MM.1S (cell line): Measurements from ENCODE around the gene KCNMA1.

ENCODE experiments used
- DNase-seq: peaks from one replicate; pipeline ENCODE4 v3.0.0-alpha.2; 2015
- H2AFZ ChIP-seq: fragments of 300-600 bp; sonication (generic); 2 replicates; pipeline ENCODE4 v1.6.0; 2016; ENCODE audit warnings: antibody characterized with exemption, low read length
- H3F3A ChIP-seq: fragments of 300-600 bp; sonication (generic); 2 replicates; pipeline ENCODE4 v1.6.1; 2016; ENCODE audit warnings: mild to moderate bottlenecking, antibody characterized with exemption, low read length, moderate library complexity, mixed read lengths; ENCODE audit not compliant: insufficient read depth
- H3K27ac ChIP-seq: fragments of 300-600 bp; sonication (generic); 2 replicates; pipeline ENCODE4 v1.5.1; 2016; ENCODE audit warnings: mild to moderate bottlenecking, low read length
- H3K27me3 ChIP-seq: fragments of 300-600 bp; sonication (generic); replicated peaks from 2 replicates; pipeline ENCODE4 v1.6.0; 2016; ENCODE audit warnings: low read length; ENCODE audit not compliant: insufficient read depth
- H3K36me3 ChIP-seq: fragments of 300-600 bp; sonication (generic); replicated peaks from 2 replicates; pipeline ENCODE4 v1.6.1; 2016; ENCODE audit warnings: mild to moderate bottlenecking, low read length, mixed read lengths; ENCODE audit not compliant: insufficient read depth
- H3K4me1 ChIP-seq: fragments of 300-600 bp; sonication (generic); 2 replicates; pipeline ENCODE4 v1.6.1; 2016; ENCODE audit warnings: low read length, mixed read lengths
- H3K4me2 ChIP-seq: fragments of 300-600 bp; sonication (generic); 2 replicates; pipeline ENCODE4 v1.6.0; 2016; ENCODE audit warnings: low read depth, low read length
- H3K4me3 ChIP-seq: fragments of 300-600 bp; sonication (generic); 2 replicates; pipeline ENCODE4 v1.5.1; 2016; ENCODE audit warnings: low read length, mixed read lengths
- H3K79me2 ChIP-seq: fragments of 300-600 bp; sonication (generic); 2 replicates; pipeline ENCODE4 v1.6.1; 2016; ENCODE audit warnings: mixed run types, low read length, mixed read lengths
- H3K9ac ChIP-seq: fragments of 300-600 bp; sonication (generic); 2 replicates; pipeline ENCODE4 v1.6.1; 2016; ENCODE audit warnings: low read length, mixed read lengths
- H3K9me2 ChIP-seq: fragments of 300-600 bp; sonication (generic); replicated peaks from 2 replicates; pipeline ENCODE4 v1.6.1; 2016; ENCODE audit warnings: mild to moderate bottlenecking, low read length, mixed read lengths; ENCODE audit not compliant: insufficient read depth
- H3K9me3 ChIP-seq: fragments of 300-600 bp; sonication (generic); replicated peaks from 2 replicates; pipeline ENCODE4 v1.6.1; 2016; ENCODE audit warnings: mild to moderate bottlenecking, low read length, mixed read lengths; ENCODE audit not compliant: insufficient read depth
- H4K20me1 ChIP-seq: fragments of 300-600 bp; sonication (generic); 2 replicates; pipeline ENCODE4 v1.6.1; 2016; ENCODE audit warnings: mild to moderate bottlenecking, low read length, moderate library complexity, mixed read lengths; ENCODE audit not compliant: insufficient read depth
- EZH2 ChIP-seq: fragments of 300-600 bp; sonication (generic); optimal IDR thresholded peaks from 2 replicates; pipeline ENCODE3; 2017; ENCODE audit warnings: low read depth, mild to moderate bottlenecking, antibody characterized with exemption, low read length, mixed read lengths
- EZH2phosphoT487 ChIP-seq: fragments of 300-600 bp; sonication (generic); IDR thresholded peaks from 2 replicates; pipeline ENCODE4 v1.6.1; 2018; ENCODE audit warnings: antibody characterized with exemption, low read length
- TF ChIP-seq, protein P1 (sequence below): fragments of 300-600 bp; sonication (generic); IDR thresholded peaks from 2 replicates; pipeline ENCODE4 v1.5.1; 2016; ENCODE audit warnings: antibody characterized with exemption, low read length, mixed read lengths

The KCNMA1 gene

DNA sequence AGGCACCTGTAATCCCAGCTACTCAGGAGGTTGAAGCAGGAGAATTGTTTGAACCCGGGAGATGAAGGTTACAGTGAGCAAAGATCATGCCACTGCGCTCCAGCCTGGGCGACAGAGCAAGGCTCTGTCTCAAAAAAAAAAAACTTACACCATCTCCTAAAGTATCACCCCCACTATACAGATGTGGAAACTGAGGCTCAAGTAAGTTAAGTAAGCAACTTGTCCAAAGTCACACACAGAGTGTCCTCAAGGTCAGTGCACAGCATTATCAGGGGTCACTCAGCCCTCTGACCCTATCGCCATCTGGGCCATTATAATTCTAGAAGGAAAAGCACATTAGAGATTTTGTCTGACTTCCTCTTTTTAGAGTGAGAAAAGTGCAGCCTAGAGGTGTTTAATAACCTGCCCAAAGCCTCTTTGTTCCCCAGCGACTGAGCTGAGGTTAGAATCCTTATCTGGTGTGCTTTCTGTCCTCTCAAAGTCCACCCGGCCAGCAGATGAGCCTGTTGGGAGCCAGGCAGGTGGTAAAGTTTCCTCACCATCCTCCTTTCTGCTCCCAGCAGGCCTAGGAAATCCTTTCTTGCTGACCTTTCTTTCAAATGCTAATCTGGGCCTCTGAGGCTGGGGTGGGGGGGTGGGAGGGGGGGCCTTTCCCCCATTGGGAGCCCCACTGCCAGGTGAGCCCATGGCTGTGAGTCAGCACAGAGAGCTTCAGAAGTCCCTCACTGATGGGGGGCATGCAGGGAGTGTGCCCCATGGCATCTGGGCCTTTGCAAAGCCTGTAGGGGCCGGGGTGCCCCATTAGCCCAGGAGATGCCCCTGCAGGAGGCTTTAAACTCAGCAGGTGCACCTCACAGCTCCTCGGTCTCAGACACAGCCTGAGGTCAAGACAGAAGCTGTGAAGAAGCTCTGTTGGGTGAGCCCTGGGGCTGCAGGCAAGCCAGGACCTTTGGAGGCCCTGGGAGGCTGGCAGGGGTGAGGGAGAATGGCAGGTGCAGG, 12.0 kb upstream of the KCNMA1 start:
- Histone ChIP-seq H3K4me2 (no peak overlapping the region), H3K79me2 (no peaks in the 10 kb centered on the region), H3K9me3 (no peaks in the 10 kb centered on the region), H3K27ac (no peak overlapping the region), H3K9me2 (no peaks in the 10 kb centered on the region), H4K20me1 (no peaks in the 10 kb centered on the region), H3K4me3 (no peak overlapping the region), H3K9ac (no peak overlapping the region), H3F3A (no peaks in the 10 kb centered on the region), H2AFZ (no peak overlapping the region), H3K27me3 (no peaks in the 10 kb centered on the region), H3K36me3 (no peaks in the 10 kb centered on the region), H3K4me1 (peaks cover 12% of the 10 kb centered on the region)
- no peak for DNase-seq
- TF ChIP-seq EZH2 (no peak), EZH2phosphoT487 (no peak)
- TF ChIP-seq, protein P1, sequence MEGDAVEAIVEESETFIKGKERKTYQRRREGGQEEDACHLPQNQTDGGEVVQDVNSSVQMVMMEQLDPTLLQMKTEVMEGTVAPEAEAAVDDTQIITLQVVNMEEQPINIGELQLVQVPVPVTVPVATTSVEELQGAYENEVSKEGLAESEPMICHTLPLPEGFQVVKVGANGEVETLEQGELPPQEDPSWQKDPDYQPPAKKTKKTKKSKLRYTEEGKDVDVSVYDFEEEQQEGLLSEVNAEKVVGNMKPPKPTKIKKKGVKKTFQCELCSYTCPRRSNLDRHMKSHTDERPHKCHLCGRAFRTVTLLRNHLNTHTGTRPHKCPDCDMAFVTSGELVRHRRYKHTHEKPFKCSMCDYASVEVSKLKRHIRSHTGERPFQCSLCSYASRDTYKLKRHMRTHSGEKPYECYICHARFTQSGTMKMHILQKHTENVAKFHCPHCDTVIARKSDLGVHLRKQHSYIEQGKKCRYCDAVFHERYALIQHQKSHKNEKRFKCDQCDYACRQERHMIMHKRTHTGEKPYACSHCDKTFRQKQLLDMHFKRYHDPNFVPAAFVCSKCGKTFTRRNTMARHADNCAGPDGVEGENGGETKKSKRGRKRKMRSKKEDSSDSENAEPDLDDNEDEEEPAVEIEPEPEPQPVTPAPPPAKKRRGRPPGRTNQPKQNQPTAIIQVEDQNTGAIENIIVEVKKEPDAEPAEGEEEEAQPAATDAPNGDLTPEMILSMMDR = no peak

DNA sequence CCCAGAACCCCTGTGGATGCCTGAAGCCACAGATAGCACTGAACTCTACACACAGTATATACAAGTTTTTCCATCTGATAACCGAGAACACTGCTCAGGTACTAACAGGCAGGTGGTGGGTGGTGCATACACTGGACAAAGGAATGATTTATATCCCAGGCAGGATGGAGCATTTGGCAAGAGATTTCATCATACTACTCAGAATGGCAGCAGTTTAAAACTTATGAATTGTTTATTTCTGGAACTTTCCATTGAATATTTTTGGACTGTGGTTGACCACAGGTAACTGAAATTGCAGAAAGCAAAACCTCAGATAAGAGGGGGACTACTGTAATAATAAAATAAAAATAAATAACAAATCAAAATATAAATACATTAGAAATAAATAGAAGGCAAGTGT, 10.9 kb upstream of the KCNMA1 start:
- Histone ChIP-seq H3F3A (no peaks in the 10 kb centered on the region), H4K20me1 (no peaks in the 10 kb centered on the region), H3K9ac (no peak overlapping the region), H3K4me2 (peak overlapping the region; percentile 18; the same call in 1 of the 2 replicates), H3K4me3 (no peak overlapping the region), H3K9me2 (no peaks in the 10 kb centered on the region), H2AFZ (no peak overlapping the region), H3K27me3 (no peaks in the 10 kb centered on the region), H3K27ac (no peak overlapping the region), H3K36me3 (no peaks in the 10 kb centered on the region), H3K79me2 (no peaks in the 10 kb centered on the region), H3K9me3 (no peaks in the 10 kb centered on the region), H3K4me1 (peaks cover 12% of the 10 kb centered on the region)
- no peak for DNase-seq
- TF ChIP-seq, protein P1 = no peak
- TF ChIP-seq EZH2phosphoT487 = no peak
- no peak for TF ChIP-seq EZH2

DNA sequence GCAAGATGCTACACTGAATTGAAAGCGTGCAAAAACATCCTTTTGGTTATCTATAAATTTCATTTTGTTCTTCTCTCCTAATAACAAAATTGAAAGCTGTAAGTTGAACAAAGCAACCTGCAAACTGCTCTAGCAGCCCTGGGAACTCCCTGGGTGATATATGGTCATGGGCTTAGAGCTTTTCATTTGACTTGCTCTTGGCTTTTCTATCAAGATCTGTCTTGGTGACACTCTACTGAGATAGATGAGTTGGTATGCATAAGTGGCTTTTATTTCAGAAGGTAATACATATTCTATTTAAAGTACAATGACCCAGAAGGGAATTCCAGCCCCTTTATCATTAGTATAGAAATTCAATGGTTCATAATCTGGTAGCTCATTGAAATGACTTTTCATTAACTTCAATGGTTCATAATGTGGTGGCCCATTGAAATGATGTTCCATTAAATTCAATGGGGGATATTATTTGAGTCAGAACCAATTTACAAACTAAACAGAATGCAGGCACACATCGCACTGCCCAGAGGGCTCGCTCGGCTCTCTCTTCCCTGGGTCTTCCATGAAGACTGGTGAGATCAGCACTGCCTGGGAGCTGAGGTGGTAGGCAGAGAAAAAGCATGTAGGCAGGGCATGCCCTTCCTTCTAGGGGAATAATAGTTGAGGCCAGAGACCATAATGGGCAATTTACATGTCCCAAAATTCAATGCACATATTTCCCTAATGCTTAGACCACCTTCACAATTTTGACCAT, 10.1 kb upstream of the KCNMA1 start:
- Histone ChIP-seq H3K4me1 (peaks cover 12% of the 10 kb centered on the region), H3K4me2 (no peak overlapping the region), H2AFZ (no peak overlapping the region), H3K27me3 (no peaks in the 10 kb centered on the region), H3K36me3 (no peaks in the 10 kb centered on the region), H3K27ac (no peak overlapping the region), H3F3A (no peaks in the 10 kb centered on the region), H4K20me1 (no peaks in the 10 kb centered on the region), H3K9me2 (no peaks in the 10 kb centered on the region), H3K4me3 (no peak overlapping the region), H3K79me2 (no peaks in the 10 kb centered on the region), H3K9ac (no peak overlapping the region), H3K9me3 (no peaks in the 10 kb centered on the region)
- no peak for DNase-seq
- TF ChIP-seq, protein P1 = no peak
- TF ChIP-seq EZH2phosphoT487 (no peak), EZH2 (no peak)
